SK-N-SH (cell line): Measurements from ENCODE around the gene FICD. TPM values are rescaled to one million over a fixed set of nuclear protein-coding genes. Genes with fewer than 3 reads are reported as not detected.

ENCODE experiments used
- CTCF ChIA-PET: fragments of 300-600, 350-600 bp; formaldehyde crosslinking; extraction: SDS; loops from one replicate; lab custom pipeline; 2021; lab: Yijun Ruan, JAX
- POLR2A ChIA-PET: fragments of 350-600 bp; sonication (Branson Sonifier 250); formaldehyde crosslinking; extraction: SDS; loops from one replicate; lab custom pipeline; 2020; ENCODE audit warnings: antibody characterized with exemption, inconsistent platforms; lab: Yijun Ruan, JAX
- DNase-seq: peaks from one replicate; pipeline ENCODE4 v3.0.0; 2012
- H2AFZ ChIP-seq: fragments of 200-600 bp; sonication (generic); 2 replicates; pipeline ENCODE4 v1.8.1; 2016; ENCODE audit warnings: antibody characterized with exemption, mild to moderate bottlenecking, low read depth
- H3F3A ChIP-seq: fragments of 200-600 bp; sonication (generic); replicated peaks from 2 replicates; pipeline ENCODE3; 2016; ENCODE audit warnings: antibody characterized with exemption, mild to moderate bottlenecking; ENCODE audit not compliant: insufficient read depth
- H3K27ac ChIP-seq, 2 experiments: fragments of 200-500 bp in 1 of 2; fragments of 200-600 bp in 1 of 2; sonication (Bioruptor generic) in 1 of 2; sonication (generic), shearing (Covaris generic) in 1 of 2; 2 replicates each; pipeline versions ENCODE4 v1.5.1 to v1.6.1; 2014 to 2016; ENCODE audit warnings: low read depth in 2 of 2, inconsistent platforms in 1 of 2, low read length in 1 of 2, mild to moderate bottlenecking in 1 of 2, mixed read lengths in 1 of 2
- H3K27me3 ChIP-seq: fragments of 200-600 bp; sonication (generic), shearing (Covaris generic); 2 replicates; pipeline ENCODE4 v1.6.1; 2016; ENCODE audit warnings: mixed run types; ENCODE audit not compliant: insufficient read depth
- H3K36me3 ChIP-seq, 2 experiments: fragments of 200-500 bp in 1 of 2; fragments of 200-600 bp in 1 of 2; sonication (Bioruptor generic) in 1 of 2; sonication (generic) in 1 of 2; replicated peaks in 1 of 2; 2 replicates each; pipeline versions ENCODE3 to v1.5.1; 2014 to 2016; ENCODE audit warnings: low read length in 1 of 2, mild to moderate bottlenecking in 1 of 2; ENCODE audit not compliant: insufficient read depth in 2 of 2, control insufficient read depth in 1 of 2
- H3K4me1 ChIP-seq, 2 experiments: fragments of 200-500 bp in 1 of 2; fragments of 200-600 bp in 1 of 2; sonication (Bioruptor generic) in 1 of 2; sonication (generic), shearing (Covaris generic) in 1 of 2; 2 replicates each; pipeline versions ENCODE4 v1.5.1 to v1.6.1; 2014 to 2016; ENCODE audit warnings: low read depth in 1 of 2, low read length in 1 of 2, mixed run types in 1 of 2; ENCODE audit not compliant: insufficient read depth in 2 of 2, control insufficient read depth in 1 of 2
- H3K4me2 ChIP-seq: fragments of 200-600 bp; sonication (generic), shearing (Covaris generic); 2 replicates; pipeline ENCODE4 v1.6.1; 2017; ENCODE audit warnings: mixed run types
- H3K4me3 ChIP-seq, 2 experiments: fragments of 200-500 bp in 1 of 2; fragments of 200-600 bp in 1 of 2; sonication (Bioruptor generic) in 1 of 2; sonication (generic), shearing (Covaris generic) in 1 of 2; 2 replicates each; pipeline versions ENCODE4 v1.5.1 to v1.8.1; 2014 to 2016; ENCODE audit warnings: low read depth in 2 of 2, inconsistent platforms in 1 of 2, low read length in 1 of 2, mild to moderate bottlenecking in 1 of 2, mixed read lengths in 1 of 2, moderate library complexity in 1 of 2
- H3K79me2 ChIP-seq: fragments of 200-600 bp; sonication (generic); 2 replicates; pipeline ENCODE4 v1.8.1; 2017; ENCODE audit warnings: mild to moderate bottlenecking; ENCODE audit not compliant: insufficient read depth
- H3K9ac ChIP-seq: fragments of 200-600 bp; sonication (generic); 2 replicates; pipeline ENCODE4 v1.6.1; 2017; ENCODE audit warnings: mixed run types
- H3K9me2 ChIP-seq: fragments of 200-600 bp; sonication (generic); 2 replicates; pipeline ENCODE4 v1.6.1; 2017; ENCODE audit warnings: mixed run types
- H3K9me3 ChIP-seq: fragments of 200-600 bp; sonication (generic); 2 replicates; pipeline ENCODE4 v1.6.1; 2017; ENCODE audit warnings: mixed run types, mild to moderate bottlenecking, moderate library complexity
- H4K20me1 ChIP-seq: fragments of 200-600 bp; sonication (generic); 2 replicates; pipeline ENCODE4 v1.6.1; 2017; ENCODE audit warnings: mild to moderate bottlenecking, mixed run types; ENCODE audit not compliant: insufficient read depth
- CTCF ChIP-seq: fragments of 200-600 bp; sonication (generic); IDR thresholded peaks from 2 replicates; pipeline ENCODE4 v1.6.1; 2017; ENCODE audit warnings: antibody characterized with exemption, mild to moderate bottlenecking, moderate library complexity
- EP300 ChIP-seq, 2 experiments: IDR thresholded peaks; 2 replicates each; pipeline versions ENCODE4 v1.4.0 to v1.6.1; 2012; ENCODE audit warnings: borderline replicate concordance in 1 of 2, low read depth in 1 of 2, low read length in 1 of 2
- EZH2phosphoT487 ChIP-seq: fragments of 200-600 bp; sonication (generic); IDR thresholded peaks from 2 replicates; pipeline ENCODE4 v1.6.1; 2017; ENCODE audit warnings: low read depth, mixed run types, mild to moderate bottlenecking, antibody characterized with exemption, moderate library complexity, borderline replicate concordance
- FOSL2 ChIP-seq: IDR thresholded peaks from 2 replicates; pipeline ENCODE4 v1.4.0; 2012; ENCODE audit warnings: low read depth, mild to moderate bottlenecking, moderate library complexity, borderline replicate concordance
- FOXM1 ChIP-seq: IDR thresholded peaks from 2 replicates; pipeline ENCODE4 v1.4.0; 2012; ENCODE audit warnings: low read depth, mild to moderate bottlenecking
- GABPA ChIP-seq: IDR thresholded peaks from 2 replicates; pipeline ENCODE4 v1.4.0; 2012; ENCODE audit warnings: low read depth, mild to moderate bottlenecking
- RAD21 ChIP-seq: IDR thresholded peaks from 2 replicates; pipeline ENCODE4 v1.6.1; 2012; ENCODE audit warnings: mild to moderate bottlenecking, low read length
- RCOR1 ChIP-seq: fragments of 150-350 bp; IDR thresholded peaks from 2 replicates; pipeline ENCODE4 v1.6.1; 2017; ENCODE audit warnings: antibody characterized with exemption, low read length
- SIN3A ChIP-seq: IDR thresholded peaks from 2 replicates; pipeline ENCODE4 v1.6.1; 2012; ENCODE audit warnings: low read depth, mild to moderate bottlenecking, low read length, moderate library complexity, borderline replicate concordance
- TCF12 ChIP-seq: IDR thresholded peaks from 2 replicates; pipeline ENCODE4 v1.4.0; 2012
- TEAD4 ChIP-seq: IDR thresholded peaks from 2 replicates; pipeline ENCODE4 v1.4.0; 2012; ENCODE audit warnings: mild to moderate bottlenecking, borderline replicate concordance; ENCODE audit not compliant: insufficient read depth
- USF2 ChIP-seq: fragments of 150-350 bp; IDR thresholded peaks from 2 replicates; pipeline ENCODE4 v1.6.1; 2017; ENCODE audit warnings: antibody characterized with exemption, low read length, low read depth, borderline replicate concordance
- WGBS: methylation state at CpG from one replicate; pipeline ENCODE4 v1.1.6; 2017; ENCODE audit warnings: low lambda C conversion rate; 5-methylcytosine and 5-hydroxymethylcytosine counted together
- polyA plus RNA-seq, 3 experiments: library from polyadenylated mRNA; depleted of rRNA; stranded (reverse); fragments of >200 nt; gene quantifications; 2 replicates each; pipeline ENCODE4 v1.2.3, GENCODE V29; 2012
- TF ChIP-seq, protein P1 (sequence below): IDR thresholded peaks from 2 replicates; pipeline ENCODE4 v1.6.1; 2012; ENCODE audit warnings: mild to moderate bottlenecking, low read depth, low read length, moderate library complexity

Gene FICD
- polyA plus RNA-seq, 1 of the 3 experiments (the other 2 are of a cell fraction): 1.0 TPM

DNA sequence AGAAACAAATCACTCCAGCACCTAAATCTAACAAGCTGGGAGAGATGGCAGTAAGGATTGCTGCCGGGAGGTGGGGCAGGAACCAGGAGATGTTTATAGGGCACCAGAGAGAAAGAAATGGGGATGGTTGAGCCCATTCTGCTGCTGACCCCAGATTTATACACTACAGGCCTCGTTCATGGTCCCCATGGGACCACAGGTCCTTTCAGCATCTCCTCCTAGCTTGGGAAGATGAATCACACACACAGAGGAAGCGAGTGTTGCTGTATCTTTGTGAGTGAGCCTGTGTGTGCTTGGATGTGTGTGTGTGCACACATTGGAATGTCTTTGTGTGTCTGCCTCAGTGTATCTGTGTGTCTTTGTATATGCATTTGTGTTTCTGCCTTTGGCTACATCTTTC is 49.7 kb upstream of the FICD start:
- TF ChIP-seq EP300 (IDR thresholded peaks at IDR 0.05; ENCODE audit: borderline replicate concordance in 1 of 2, low read depth in 1 of 2, low read length in 1 of 2) (no peak), CTCF (no peak), GABPA (no peak), FOXM1 (no peak), EZH2phosphoT487 (no peak), SIN3A (no peak), TEAD4 (no peak), RAD21 (no peak), USF2 (no peak), TCF12 (no peak), RCOR1 (no peak), FOSL2 (no peak)
- TF ChIP-seq, protein P1, sequence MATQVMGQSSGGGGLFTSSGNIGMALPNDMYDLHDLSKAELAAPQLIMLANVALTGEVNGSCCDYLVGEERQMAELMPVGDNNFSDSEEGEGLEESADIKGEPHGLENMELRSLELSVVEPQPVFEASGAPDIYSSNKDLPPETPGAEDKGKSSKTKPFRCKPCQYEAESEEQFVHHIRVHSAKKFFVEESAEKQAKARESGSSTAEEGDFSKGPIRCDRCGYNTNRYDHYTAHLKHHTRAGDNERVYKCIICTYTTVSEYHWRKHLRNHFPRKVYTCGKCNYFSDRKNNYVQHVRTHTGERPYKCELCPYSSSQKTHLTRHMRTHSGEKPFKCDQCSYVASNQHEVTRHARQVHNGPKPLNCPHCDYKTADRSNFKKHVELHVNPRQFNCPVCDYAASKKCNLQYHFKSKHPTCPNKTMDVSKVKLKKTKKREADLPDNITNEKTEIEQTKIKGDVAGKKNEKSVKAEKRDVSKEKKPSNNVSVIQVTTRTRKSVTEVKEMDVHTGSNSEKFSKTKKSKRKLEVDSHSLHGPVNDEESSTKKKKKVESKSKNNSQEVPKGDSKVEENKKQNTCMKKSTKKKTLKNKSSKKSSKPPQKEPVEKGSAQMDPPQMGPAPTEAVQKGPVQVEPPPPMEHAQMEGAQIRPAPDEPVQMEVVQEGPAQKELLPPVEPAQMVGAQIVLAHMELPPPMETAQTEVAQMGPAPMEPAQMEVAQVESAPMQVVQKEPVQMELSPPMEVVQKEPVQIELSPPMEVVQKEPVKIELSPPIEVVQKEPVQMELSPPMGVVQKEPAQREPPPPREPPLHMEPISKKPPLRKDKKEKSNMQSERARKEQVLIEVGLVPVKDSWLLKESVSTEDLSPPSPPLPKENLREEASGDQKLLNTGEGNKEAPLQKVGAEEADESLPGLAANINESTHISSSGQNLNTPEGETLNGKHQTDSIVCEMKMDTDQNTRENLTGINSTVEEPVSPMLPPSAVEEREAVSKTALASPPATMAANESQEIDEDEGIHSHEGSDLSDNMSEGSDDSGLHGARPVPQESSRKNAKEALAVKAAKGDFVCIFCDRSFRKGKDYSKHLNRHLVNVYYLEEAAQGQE: no peak
- TF ChIP-seq, all 33 proteins: peak for 0
- no peaks in the 10 kb centered on the region for H3K9me3 ChIP-seq
- H2AFZ ChIP-seq: no peak overlapping the region
- H3K27me3 ChIP-seq: no peaks in the 10 kb centered on the region
- H3K79me2 ChIP-seq: no peaks in the 10 kb centered on the region
- no peaks in the 10 kb centered on the region for H4K20me1 ChIP-seq
- no peak overlapping the region for H3K9ac ChIP-seq
- WGBS: 37% methylated on average over 3 of the region's 3 CpGs
- H3K4me1 ChIP-seq: peaks cover 0 to 8% of the 10 kb centered on the region in 2 experiments; a peak in 1 of 4 replicates
- H3F3A ChIP-seq: no peaks in the 10 kb centered on the region
- ChIA-PET CTCF (interaction anchor here (0.9 to 5.3 kb wide), 2 partner anchors 8 to 93 kb away, joined by 3 to 29 read pairs; no protein-coding TSS in a partner anchor), POLR2A (no interaction called here)
- no peak for DNase-seq
- H3K36me3 ChIP-seq: no peaks in the 10 kb centered on the region
- H3K27ac ChIP-seq: no peak overlapping the region
- no peaks in the 10 kb centered on the region for H3K9me2 ChIP-seq
- no peak overlapping the region for H3K4me2 ChIP-seq
- H3K4me3 ChIP-seq: no peak overlapping the region
